GM19328 (cell line): ENCODE results near the gene TSPAN5.

ENCODE experiments used
- ATAC-seq: cut with Tn5 transposase; IDR thresholded peaks from one replicate; pipeline ENCODE4 v1.9.1; 2021; ENCODE audit warnings: mild to moderate bottlenecking, moderate library complexity; ENCODE audit not compliant: unreplicated experiment

The TSPAN5 gene

GRCh38 chr4:98646422-98646821 lies 12.0 kb downstream of the TSPAN5 start:
- ATAC-seq = no peak

DNA sequence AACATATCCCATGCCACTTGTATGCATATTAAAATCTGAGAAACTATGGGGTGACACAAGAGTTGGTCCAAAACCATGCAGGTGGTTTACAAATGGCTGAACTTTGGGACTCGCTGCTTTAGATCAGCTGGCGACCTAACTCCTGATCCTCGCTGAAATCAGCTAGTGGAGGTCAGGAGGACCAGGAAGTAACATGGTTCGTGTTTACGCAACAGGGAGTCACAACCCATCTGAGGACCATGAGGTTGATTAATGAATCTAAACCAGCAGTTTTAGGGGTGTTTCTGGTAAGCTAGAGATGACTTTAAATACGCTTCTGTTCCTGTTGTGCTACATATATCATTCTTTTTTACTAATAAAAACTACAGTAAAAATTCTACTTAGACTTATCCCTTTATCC lies 12.9 kb downstream of the TSPAN5 start:
- ATAC-seq = no peak

GRCh38 chr4:98643755-98644154 lies 14.7 kb downstream of the TSPAN5 start:
- no peak for ATAC-seq

DNA sequence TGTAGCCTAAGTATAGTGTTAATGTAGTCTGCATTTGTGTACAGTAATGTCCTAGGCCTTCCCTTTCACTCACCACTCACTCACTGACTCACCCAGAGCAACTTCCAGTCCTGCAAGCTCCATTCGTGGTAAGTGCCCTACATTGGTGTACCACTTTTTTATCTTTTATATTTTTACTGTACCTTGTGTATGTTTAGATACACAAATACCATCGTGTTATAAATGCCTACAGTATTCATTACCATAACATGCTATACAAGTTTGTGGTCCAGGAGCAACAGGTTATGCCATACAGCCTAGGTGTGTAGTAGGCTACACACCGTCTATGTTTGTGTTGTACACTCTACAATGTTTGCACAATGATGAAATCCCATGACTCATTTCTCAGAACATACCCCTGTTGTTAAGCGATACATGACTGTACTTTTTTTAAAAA lies 15.4 kb downstream of the TSPAN5 start:
- no peak for ATAC-seq

GRCh38 chr4:98641906-98642668 lies 16.3 kb downstream of the TSPAN5 start:
- no peak for ATAC-seq

DNA sequence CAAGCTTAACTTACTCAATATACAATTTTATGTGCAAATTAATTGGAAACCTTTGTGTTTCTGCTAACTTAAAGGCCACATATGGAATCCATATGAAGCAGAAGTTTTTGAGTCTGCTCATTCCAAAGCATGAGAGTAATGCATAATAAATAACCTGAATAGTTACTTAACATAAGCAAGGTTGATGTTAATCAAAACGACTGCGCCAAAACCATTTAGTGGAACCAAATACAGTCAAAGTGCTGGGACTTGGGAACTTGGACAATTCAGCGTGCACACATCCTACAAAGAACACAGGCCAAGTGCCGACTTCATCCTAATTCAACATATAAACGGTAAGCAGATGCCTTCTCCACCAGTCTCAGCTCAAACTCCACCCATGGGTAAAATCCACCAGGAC lies 17.0 kb downstream of the TSPAN5 start:
- ATAC-seq = no peak

DNA sequence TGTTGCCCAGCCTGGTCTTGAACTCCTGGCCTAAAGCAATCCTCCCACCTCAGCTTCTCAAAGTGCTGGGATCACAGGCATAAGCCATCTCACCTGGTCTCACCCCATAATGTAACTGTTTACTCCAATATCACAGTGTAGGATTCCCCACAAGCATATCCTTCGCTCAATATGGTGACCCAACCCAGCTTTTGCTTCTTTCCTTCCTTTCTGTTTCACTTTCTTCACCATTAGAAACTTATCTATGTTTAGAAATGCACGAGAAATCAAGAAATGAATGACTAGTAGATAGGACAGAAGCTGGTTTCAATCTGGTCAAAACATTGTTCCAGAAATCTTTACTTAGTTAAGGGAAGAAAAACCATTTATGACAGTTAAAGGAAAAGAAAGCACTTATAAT lies 18.9 kb downstream of the TSPAN5 start:
- ATAC-seq = no peak

- ATAC-seq = no peak
These were observed 19.3 kb downstream of the TSPAN5 start for GRCh38 chr4:98639108-98639507.

DNA sequence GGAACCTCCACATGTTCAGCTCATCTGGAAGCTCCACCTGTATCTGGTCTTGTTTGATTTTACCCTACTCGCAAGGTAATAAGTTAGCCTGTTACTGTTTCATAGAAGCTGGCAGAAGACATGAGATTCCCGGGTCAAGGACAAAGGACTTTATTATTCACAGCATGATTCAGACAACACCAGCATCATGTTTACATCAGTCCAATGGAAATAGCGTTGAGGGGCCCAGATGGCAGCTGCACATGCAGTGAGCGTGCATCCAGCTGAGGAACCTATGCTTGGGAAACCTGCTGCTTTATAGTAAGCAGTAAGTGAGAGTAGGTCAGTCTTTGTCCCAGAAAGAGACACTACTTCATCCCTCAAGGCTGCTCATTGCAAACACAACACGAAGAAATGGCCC lies 19.8 kb downstream of the TSPAN5 start:
- ATAC-seq = no peak

- ATAC-seq = no peak
These were observed 24.4 kb downstream of the TSPAN5 start for GRCh38 chr4:98634061-98634460.

DNA sequence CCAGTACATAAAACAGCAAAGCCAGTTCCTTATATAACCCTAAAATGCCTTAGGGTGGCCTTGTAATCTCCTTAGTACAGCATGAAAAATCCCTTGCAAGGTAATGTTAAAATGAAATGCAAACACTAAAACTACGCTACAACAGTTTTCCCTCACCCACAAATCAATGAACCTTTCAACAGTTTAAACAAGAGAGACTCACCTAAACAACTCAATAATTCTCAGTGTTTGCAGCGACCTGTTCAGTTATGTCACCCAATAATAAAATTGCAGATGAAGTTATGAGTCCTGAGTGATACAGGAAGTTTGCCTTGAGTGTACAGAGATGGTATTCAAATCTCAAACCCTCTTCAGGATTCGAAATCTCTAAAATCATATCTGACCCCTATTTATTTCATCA lies 25.3 kb downstream of the TSPAN5 start:
- ATAC-seq = no peak

GRCh38 chr4:98632258-98632657 lies 26.2 kb downstream of the TSPAN5 start:
- ATAC-seq = no peak

- ATAC-seq = no peak
These were observed 26.9 kb downstream of the TSPAN5 start for GRCh38 chr4:98631506-98631905.

DNA sequence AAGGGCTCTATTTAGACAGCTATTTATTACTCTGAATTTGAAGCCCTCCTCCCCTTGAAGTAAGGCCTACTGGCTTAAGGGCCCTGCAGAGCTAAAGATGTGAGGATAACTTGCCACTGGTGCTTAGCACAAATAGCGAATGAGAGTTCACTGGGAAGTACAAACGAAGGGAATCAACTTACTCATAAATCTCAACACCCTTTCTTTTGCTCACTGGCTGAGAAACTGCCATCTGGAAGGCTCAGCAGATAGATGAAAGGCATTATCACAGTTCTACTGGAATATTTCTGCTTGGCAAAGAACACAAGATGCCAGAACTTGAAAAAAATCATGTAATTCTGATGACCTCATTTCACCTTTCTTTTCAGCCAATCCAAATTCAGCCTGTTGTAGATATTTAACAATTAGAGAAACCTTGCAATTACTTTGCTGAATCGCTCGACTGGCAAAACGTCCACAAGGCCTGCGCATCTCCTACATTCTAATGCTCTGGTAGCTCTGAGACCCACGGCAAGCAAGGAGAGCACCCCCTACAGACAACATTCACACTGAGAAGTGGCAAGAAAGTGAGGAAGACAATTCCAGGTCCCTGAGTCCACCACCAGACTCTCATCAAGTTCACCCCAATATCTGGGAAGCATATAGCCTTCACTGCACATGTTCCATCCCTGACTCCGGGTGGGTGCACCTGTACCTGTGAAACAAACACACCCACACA lies 27.5 kb downstream of the TSPAN5 start:
- no peak for ATAC-seq

- ATAC-seq = no peak
These were observed 30.7 kb downstream of the TSPAN5 start for GRCh38 chr4:98627531-98628257.

GRCh38 chr4:98626350-98626749 lies 32.1 kb downstream of the TSPAN5 start:
- no peak for ATAC-seq

DNA sequence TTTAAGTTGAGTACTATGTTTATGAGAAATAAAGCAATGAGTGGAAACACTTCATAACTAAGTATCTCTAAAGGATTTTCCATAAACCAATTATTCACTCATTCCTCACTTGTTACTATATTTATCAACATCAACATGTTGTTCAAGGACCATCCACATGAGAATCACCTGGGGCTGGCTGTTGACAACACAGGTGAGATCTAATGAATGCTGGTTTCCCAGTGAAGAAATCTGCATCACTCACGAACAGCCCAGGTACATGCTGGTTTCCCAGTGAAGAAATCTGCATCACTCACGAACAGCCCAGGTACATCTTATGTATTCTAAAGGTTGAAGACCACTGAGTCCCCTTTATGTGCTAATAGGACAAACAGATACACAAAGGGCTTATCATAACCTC lies 32.5 kb downstream of the TSPAN5 start:
- no peak for ATAC-seq

DNA sequence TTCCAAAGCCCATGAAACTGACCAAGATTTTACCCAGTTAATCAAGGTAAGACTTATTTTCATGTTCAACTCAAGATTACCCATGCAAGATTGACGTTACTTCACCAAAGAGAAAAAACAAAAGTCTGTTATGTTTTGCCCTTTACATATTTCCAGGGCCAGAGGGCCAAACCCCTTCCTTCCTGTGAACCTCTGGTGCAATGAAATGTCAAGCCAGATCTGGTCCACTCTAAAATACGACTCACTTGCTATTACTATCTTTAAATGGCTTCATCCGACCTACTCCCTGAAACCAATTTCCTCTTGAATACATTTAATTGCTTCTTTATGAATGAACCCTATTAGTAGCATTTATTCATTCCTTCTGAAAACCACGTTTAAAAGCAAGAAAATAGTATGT lies 33.0 kb downstream of the TSPAN5 start:
- no peak for ATAC-seq

DNA sequence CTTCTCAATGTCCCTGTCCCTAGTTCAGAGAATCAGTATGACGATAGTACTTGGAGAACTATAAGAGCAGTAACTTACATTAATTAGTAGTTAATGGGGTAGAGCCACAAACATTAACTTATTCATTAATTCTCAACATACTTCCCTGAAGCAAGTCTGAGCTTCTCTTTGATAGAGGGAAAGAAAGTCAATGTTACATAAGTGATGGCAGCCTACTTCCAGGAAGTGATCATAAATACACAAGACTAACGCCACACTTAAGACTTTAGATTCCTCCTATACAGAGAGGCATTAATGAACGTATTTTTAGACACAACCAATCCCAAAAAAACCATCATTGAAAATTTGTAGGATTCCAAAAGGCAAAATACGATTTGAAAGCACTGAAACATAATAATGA lies 33.8 kb downstream of the TSPAN5 start:
- no peak for ATAC-seq

DNA sequence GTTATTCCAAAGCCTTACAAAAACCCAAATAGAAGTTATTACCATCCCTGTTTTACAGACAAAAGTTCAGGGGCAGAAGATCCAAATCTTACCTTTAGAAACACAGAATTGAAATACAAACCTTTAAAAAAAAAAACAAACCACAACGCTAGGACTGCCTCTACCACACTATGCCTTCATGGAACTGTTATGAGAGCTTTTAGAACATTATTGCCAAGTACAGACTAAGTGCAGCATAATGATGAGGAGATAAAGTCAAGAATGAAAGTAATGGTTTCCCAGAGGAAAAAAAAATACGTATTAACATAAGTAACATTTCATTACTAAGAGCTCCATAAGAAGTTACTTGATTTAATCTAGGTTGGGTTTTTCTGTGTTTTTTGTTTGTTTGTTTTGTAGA lies 34.3 kb downstream of the TSPAN5 start:
- no peak for ATAC-seq

GRCh38 chr4:98623126-98623802 lies 35.1 kb downstream of the TSPAN5 start:
- no peak for ATAC-seq
